Nephron (organoid): ENCODE data around the gene ACSS1.

Experiments
- H3K27ac Mint-ChIP-seq, 3 experiments: 2 replicates each; pipeline ENCODE4 v1.8.0; 2020; ENCODE audit warnings: mixed read lengths in 3 of 3, mild to moderate bottlenecking in 2 of 3, moderate library complexity in 1 of 3
- H3K27me3 Mint-ChIP-seq: 2 replicates; pipeline ENCODE4 v1.8.0; 2021; ENCODE audit warnings: low read depth, mild to moderate bottlenecking, moderate library complexity, mixed read lengths
- H3K36me3 Mint-ChIP-seq: 2 replicates; pipeline ENCODE4 v1.8.0; 2020; ENCODE audit warnings: low read depth, mixed read lengths
- H3K4me1 Mint-ChIP-seq: 2 replicates; pipeline ENCODE4 v1.8.0; 2020; ENCODE audit warnings: mixed read lengths
- H3K4me3 Mint-ChIP-seq, 3 experiments: 2 replicates each; pipeline ENCODE4 v1.8.0; 2020; ENCODE audit warnings: mild to moderate bottlenecking in 3 of 3, mixed read lengths in 3 of 3, moderate library complexity in 2 of 3
- H3K9me3 Mint-ChIP-seq: 2 replicates; pipeline ENCODE4 v1.8.0; 2020; ENCODE audit warnings: mixed read lengths
- TF ChIP-seq, protein P1 (sequence below), 3 experiments: fragments of 200-600 bp; sonication (generic); IDR thresholded peaks; one replicate each; pipeline ENCODE4 v1.5.0; 2021; ENCODE audit warnings: antibody characterized with exemption in 3 of 3; ENCODE audit not compliant: unreplicated experiment in 3 of 3

The ACSS1 gene

DNA sequence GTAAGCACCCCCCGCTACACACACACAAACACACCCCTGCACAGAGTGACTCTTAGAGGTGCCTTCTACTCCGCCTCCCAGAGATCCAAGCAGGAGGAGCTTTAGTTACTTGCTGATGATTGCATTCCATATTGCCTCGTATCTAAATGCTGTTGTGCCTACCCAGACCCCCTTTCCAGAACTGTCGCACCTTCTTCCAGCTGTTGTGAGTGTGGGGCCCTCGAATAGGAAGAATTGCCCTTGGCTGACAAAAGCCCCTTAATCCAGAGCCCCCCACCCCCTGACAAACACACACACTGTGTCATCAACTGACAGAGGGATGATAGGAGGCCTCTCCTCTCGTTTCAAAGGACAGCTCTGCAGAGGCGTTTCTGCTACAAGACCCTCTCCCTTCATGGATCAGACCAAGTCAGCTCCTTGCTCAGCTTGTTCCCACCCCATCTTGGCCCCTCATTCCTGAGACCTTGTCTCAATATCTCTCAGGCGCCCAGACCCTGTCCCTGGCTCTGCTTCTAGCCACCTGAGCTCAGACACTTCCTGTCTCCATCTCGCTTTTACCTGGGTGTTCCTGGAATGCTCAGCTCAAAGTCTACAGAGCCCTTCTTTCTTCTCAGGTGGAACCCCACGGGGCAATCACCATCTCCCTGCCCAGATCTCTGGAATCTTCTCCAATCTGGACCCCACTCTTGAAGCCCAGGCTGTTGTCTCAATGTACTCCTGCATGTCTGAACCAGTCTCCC is 28.0 kb upstream of the ACSS1 start:
- peaks cover 91% of the 10 kb centered on the region for H3K27me3 Mint-ChIP-seq
- TF ChIP-seq, protein P1, sequence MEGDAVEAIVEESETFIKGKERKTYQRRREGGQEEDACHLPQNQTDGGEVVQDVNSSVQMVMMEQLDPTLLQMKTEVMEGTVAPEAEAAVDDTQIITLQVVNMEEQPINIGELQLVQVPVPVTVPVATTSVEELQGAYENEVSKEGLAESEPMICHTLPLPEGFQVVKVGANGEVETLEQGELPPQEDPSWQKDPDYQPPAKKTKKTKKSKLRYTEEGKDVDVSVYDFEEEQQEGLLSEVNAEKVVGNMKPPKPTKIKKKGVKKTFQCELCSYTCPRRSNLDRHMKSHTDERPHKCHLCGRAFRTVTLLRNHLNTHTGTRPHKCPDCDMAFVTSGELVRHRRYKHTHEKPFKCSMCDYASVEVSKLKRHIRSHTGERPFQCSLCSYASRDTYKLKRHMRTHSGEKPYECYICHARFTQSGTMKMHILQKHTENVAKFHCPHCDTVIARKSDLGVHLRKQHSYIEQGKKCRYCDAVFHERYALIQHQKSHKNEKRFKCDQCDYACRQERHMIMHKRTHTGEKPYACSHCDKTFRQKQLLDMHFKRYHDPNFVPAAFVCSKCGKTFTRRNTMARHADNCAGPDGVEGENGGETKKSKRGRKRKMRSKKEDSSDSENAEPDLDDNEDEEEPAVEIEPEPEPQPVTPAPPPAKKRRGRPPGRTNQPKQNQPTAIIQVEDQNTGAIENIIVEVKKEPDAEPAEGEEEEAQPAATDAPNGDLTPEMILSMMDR (IDR thresholded peaks at IDR 0.05; ENCODE audit: unreplicated experiment in 3 of 3): no peak
- no peak overlapping the region for H3K27ac Mint-ChIP-seq
- H3K9me3 Mint-ChIP-seq: peaks cover under 1% of the 10 kb centered on the region
- H3K4me3 Mint-ChIP-seq: peak overlapping the region in 1 of 3 experiments; percentile 24
- no peaks in the 10 kb centered on the region for H3K36me3 Mint-ChIP-seq
- no peaks in the 10 kb centered on the region for H3K4me1 Mint-ChIP-seq

DNA sequence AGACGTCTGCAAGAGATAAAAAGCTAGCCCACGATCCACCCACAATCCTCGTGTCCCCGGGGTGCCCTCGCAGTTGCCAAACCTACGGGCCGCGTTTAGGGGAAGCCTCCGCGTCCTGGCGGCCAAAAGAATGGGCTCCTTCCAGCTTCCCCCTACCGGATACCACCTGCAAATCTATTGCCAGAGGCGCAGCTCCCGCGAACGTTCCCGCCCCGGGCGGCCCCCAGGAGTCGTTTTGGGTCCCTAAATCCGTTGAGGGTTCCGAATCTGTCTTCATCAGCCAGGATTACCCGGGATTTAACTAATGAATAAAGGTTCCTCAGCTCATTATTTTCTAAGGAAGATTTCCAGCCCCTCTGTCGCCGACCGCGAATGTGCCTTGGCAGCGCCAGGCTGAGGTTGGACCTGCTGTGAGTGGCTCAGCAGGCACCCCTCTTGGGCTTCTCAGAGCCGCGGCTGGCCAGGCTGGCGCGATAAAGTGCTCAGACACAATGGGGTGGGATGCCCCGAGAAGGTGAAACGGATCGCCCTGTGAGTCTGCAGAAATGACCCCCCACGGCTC is 26.8 kb upstream of the ACSS1 start:
- TF ChIP-seq, protein P1 (IDR thresholded peaks at IDR 0.05; ENCODE audit: unreplicated experiment in 3 of 3): no peak
- no peaks in the 10 kb centered on the region for H3K4me1 Mint-ChIP-seq
- peaks cover 94% of the 10 kb centered on the region for H3K27me3 Mint-ChIP-seq
- no peak overlapping the region for H3K4me3 Mint-ChIP-seq
- no peak overlapping the region for H3K27ac Mint-ChIP-seq
- peaks cover 3% of the 10 kb centered on the region for H3K9me3 Mint-ChIP-seq
- H3K36me3 Mint-ChIP-seq: no peaks in the 10 kb centered on the region

DNA sequence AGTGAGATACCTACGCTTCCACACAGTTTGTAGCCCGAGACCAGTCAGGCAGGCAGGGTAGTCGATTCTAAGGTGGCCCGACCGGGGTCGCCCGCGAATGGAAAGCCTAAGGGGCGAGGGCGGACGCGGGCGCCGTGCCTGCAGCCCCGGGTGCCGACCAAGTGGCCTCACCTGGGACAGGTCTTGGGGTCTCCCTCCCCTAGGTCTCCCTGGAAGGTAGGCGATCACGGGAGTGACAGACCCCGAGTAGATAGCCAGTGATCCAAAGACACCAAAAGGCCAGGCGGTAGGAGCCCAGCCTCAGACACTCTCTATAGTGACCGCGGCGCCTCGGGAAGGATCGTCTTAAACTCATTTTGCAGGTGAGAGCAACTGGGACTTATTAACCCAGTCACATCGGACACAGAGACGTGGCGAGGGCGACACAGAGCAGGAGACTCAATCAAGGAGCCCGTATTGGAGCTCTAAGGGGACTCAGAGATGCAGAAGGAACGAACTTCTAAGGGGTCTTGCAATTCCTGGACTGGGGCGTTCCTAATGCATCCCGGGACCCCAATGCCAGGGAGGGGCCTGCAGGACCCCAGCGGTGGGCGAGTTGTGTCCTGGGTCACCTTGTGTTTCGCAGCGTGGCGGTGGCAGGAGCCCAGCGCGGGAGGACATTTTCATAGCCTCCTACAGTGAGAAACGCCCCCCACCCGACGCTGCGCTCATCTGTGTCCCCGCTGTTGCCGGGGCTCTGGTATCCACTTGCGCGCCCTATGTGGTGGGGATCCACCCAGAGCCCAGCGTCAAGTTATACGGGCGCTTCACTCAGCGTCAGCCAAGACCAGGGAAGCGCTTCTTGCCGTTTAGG is 26.1 kb upstream of the ACSS1 start:
- H3K27ac Mint-ChIP-seq: no peak overlapping the region

DNA sequence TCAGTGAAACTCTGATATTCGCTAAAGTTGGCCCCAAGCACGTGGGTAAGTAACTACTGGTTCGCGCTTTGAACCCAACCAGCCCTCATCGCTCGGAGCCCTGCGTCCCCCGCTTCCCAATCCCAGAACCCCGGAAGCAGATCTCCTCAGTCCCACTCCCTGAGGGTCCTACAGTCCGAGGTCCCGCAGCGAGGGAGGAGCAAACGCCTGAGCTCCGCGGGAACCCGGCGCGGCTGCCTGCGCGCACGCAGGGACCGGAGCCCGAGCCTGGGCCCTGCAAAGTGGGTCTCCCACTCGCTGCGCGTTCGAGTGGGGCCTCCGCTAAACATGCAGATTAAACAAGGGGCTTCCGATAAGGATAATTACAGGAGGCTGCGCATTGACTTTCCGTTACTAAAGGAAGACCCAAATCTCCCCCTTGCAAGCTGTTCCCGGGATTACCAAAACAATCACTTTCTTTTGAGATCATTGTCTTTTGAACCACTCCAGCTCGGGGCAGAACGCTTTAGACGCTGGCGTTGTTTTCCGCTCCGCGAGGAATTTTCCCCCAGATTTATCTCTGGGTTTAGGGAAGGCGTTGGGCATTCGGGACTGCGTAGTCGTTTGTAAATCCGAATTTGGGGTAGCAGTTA is 25.3 kb upstream of the ACSS1 start:
- Mint-ChIP-seq H3K27me3 (peaks cover 97% of the 10 kb centered on the region), H3K36me3 (no peaks in the 10 kb centered on the region), H3K27ac (no peak overlapping the region), H3K4me3 (peak overlapping the region in 1 of 3 experiments; percentile 15), H3K9me3 (peaks cover 3% of the 10 kb centered on the region), H3K4me1 (no peaks in the 10 kb centered on the region)
- TF ChIP-seq, protein P1 (IDR thresholded peaks at IDR 0.05; ENCODE audit: unreplicated experiment in 3 of 3): no peak

More for the DNA sequence above, 26.1 kb upstream of the ACSS1 start:
- Mint-ChIP-seq H3K4me1 (no peaks in the 10 kb centered on the region), H3K27me3 (peaks cover 97% of the 10 kb centered on the region), H3K9me3 (peaks cover 3% of the 10 kb centered on the region), H3K4me3 (peak overlapping the region in 1 of 3 experiments; percentile 15), H3K36me3 (no peaks in the 10 kb centered on the region)
- TF ChIP-seq, protein P1 (IDR thresholded peaks at IDR 0.05; ENCODE audit: unreplicated experiment in 3 of 3): peak; percentile 34 to 49 (median 41)

DNA sequence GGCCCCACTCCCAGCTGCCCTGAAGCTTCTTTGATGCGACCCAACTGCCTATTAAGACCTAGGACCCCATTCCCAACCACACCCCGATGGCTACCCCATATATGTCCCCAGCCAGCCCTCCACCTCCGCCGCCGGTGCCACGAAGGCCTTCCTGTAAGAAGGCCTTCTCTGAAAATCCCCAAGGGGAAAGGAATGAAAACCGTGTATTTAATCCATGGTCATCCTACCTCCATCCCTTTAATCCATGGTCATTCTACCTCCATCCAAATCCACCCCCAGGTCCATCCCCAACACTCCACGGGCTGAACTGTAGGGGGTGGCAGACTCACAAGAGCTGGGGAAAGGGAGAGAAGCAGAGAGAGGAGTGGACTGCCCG is 24.5 kb upstream of the ACSS1 start:
- peaks cover 3% of the 10 kb centered on the region for H3K9me3 Mint-ChIP-seq
- no peaks in the 10 kb centered on the region for H3K4me1 Mint-ChIP-seq
- TF ChIP-seq, protein P1 (IDR thresholded peaks at IDR 0.05; ENCODE audit: unreplicated experiment in 3 of 3): no peak
- peaks cover 97% of the 10 kb centered on the region for H3K27me3 Mint-ChIP-seq
- no peak overlapping the region for H3K27ac Mint-ChIP-seq
- no peak overlapping the region for H3K4me3 Mint-ChIP-seq
- H3K36me3 Mint-ChIP-seq: no peaks in the 10 kb centered on the region
